Astrocyte of the cerebellum (primary cell): ENCODE measurements around the gene NUAK1.
A peak's percentile ranks its signal among the peaks of the same experiment; 100 is the strongest.

Experiments
- DNase-seq: peaks from one replicate; pipeline ENCODE4 v3.0.0-alpha.2; 2011; ENCODE audit warnings: low read depth
- H3K4me3 ChIP-seq: 2 replicates; pipeline ENCODE4 v1.5.1; 2011; ENCODE audit warnings: mild to moderate bottlenecking, low read depth, low read length, moderate library complexity
- CTCF ChIP-seq: IDR thresholded peaks from 2 replicates; pipeline ENCODE4 v1.5.1; 2012; ENCODE audit warnings: low read length, low read depth, moderate library complexity, mild to moderate bottlenecking; ENCODE audit errors: missing control alignments
- in situ Hi-C: cut with HindIII; loops from 2 replicates; pipeline ENCODE4 v1.10.0; 2017; ENCODE audit warnings: low sequenced_read_pairs

Gene NUAK1

GRCh38 chr12:106137530-106138356 is 1.0 kb downstream of the NUAK1 start:
- in situ Hi-C loops = loop anchor here (10.0 kb wide), 1 partner anchor 723 kb away; no protein-coding TSS in a partner anchor
- no peak for TF ChIP-seq CTCF
- H3K4me3 ChIP-seq = peak overlapping the region; percentile 88
- DNase-seq = no peak

DNA sequence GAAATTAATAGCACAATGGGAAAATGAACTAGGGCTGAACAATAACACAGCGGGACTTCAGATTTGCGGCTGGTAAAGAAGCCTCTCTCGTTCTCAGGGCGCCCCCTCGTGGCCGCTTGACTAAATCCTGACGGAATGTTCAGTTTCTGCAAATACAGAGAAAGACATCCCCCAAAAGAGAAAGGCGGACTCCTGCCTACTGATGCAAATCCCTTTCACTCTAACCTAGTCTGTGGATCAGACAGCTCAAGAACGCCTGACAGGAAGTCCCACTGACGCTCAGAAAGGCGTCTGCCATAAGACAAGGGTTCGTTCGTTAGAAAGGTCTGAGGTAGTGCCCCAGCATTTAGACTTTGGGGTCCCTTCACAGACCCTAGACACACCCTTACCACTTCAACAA is 2.5 kb downstream of the NUAK1 start:
- H3K4me3 ChIP-seq = peak overlapping the region; percentile 88
- in situ Hi-C loops = loop anchor here (10.0 kb wide), 1 partner anchor 721 kb away; no protein-coding TSS in a partner anchor
- TF ChIP-seq CTCF = peak; percentile 66
- DNase-seq = peak; percentile 84

- TF ChIP-seq CTCF = no peak
- no peak for DNase-seq
- in situ Hi-C loops = loop anchor here (10.0 kb wide), 1 partner anchor 721 kb away; no protein-coding TSS in a partner anchor
- H3K4me3 ChIP-seq = peak overlapping the region; percentile 88
Measured at GRCh38 chr12:106135781-106136180, 3.0 kb downstream of the NUAK1 start.

DNA sequence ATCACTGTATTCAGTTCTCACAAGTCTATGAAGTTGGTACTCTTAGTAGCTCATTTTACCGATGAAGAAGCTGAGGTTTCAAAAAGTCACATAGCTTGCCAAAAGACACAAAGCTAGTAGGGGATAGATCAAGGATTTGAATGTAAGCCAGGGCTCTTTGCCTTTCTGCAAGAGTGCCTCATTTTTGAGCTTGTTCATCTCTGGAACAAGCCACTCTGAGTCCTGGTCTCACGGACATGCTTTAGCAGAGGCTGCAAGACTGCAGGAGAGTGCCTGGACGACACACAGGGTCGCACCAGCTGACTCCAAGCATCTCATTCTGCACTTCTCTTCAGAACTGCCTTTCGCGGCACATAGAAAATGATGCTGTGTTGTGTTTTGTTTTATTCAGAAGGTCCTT is 3.7 kb downstream of the NUAK1 start:
- no peak for TF ChIP-seq CTCF
- DNase-seq = peak; percentile 76
- H3K4me3 ChIP-seq = peak overlapping the region; percentile 88
- in situ Hi-C loops = loop anchor here (10.0 kb wide), 1 partner anchor 720 kb away; no protein-coding TSS in a partner anchor

DNA sequence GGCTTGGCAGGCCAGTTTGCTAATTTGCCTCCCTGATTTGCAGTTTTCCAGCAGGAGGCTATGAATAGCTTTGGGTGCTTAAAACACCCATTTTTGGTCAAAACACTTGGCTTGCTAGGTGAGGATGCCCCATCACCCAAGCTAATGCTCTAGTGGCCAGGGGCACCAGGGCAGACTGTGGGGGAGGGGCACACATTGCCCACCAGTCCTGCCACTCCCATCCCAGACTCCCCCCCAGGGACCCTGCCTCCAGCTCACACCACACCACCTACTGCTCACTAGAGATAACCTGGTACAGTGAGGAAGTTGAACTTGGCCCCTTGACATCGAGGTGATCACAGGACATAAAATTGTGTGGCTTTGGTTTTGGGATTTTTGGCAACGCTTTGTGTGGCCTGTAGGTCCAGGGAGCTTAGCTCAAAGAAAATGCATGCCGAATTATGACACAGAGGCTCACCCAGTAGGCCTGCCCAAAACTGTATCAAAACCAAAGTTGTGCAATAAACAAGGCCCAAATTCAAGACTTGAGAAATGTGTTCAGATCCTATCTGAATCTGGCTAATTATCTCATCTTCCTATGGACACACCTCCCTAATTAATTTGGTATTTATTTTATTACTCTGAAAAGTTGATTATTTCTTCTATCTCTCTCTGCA is 4.3 kb downstream of the NUAK1 start:
- in situ Hi-C loops = loop anchor here (10.0 kb wide), 1 partner anchor 720 kb away; no protein-coding TSS in a partner anchor
- TF ChIP-seq CTCF = no peak

More for the DNA sequence above, 4.3 kb downstream of the NUAK1 start:
- no peak overlapping the region for H3K4me3 ChIP-seq
- no peak for DNase-seq
